Middle frontal gyrus (tissue), 1 donor: Measurements from ENCODE around the gene ZC3H7A.

ENCODE experiments used
- DNase-seq: peaks from one replicate; pipeline ENCODE4 v3.0.0-alpha.2; 2015; ENCODE audit warnings: low spot score; ENCODE audit errors: extremely low spot score

Gene ZC3H7A

GRCh38 chr16:11738742-11739544 is 58.1 kb downstream of the ZC3H7A start:
- DNase-seq: no peak

- no peak for DNase-seq
These were observed 59.3 kb downstream of the ZC3H7A start for GRCh38 chr16:11737713-11738112.

- no peak for DNase-seq
These were observed 60.2 kb downstream of the ZC3H7A start for GRCh38 chr16:11736903-11737302.

GRCh38 chr16:11735787-11736186 is 61.3 kb downstream of the ZC3H7A start:
- no peak for DNase-seq

GRCh38 chr16:11734653-11735043 is 62.4 kb downstream of the ZC3H7A start:
- DNase-seq: no peak

GRCh38 chr16:11734025-11734652 is 62.9 kb downstream of the ZC3H7A start:
- DNase-seq: no peak

GRCh38 chr16:11731222-11731621 is 65.8 kb downstream of the ZC3H7A start:
- DNase-seq: no peak

DNA sequence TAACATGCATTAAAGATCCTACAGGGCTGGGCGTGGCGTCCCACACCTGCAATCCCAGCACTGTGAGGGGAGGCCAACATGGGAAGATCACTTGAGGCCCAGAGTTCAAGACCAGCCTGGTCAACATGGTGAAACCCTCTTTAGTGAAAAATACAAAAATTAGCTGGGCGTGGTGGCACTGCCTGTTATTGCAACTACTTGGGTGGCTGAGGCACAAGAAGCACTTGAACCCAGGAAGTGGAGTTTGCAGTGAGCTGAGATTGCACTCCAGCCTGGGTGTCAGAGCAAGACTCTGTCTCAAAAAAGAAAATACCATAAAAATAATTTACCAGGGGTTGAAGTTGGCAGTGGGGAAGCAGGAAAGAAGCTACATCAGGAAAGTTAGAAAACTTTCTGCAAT is 67.3 kb downstream of the ZC3H7A start:
- DNase-seq: no peak

- no peak for DNase-seq
These were observed 69.1 kb downstream of the ZC3H7A start for GRCh38 chr16:11727796-11728543.

- DNase-seq: no peak
These were observed 71.0 kb downstream of the ZC3H7A start for GRCh38 chr16:11726008-11726407.

- no peak for DNase-seq
These were observed 71.6 kb downstream of the ZC3H7A start for GRCh38 chr16:11725457-11725856.

GRCh38 chr16:11722468-11722808 is 74.6 kb downstream of the ZC3H7A start:
- DNase-seq: no peak

- DNase-seq: no peak
These were observed 75.1 kb downstream of the ZC3H7A start for GRCh38 chr16:11721781-11722467.

DNA sequence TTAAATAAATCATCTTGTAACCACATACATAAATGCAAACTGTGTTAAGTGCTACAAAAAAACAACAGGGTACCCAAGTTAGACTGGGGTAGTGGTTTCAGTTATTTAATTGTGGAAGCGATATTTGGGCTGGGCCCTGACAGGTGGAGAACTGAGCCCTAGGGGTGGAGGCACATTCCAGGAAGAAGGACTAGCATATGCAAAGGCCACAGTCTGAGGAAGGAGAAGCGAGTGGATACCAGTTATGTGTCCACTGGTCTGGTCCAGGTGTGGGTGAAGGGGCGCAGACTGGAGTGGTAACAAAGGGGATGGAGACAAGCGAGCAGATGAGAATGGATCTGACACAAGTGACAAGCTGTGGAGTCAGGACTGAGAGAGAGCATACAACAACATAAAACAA is 77.3 kb downstream of the ZC3H7A start:
- no peak for DNase-seq

DNA sequence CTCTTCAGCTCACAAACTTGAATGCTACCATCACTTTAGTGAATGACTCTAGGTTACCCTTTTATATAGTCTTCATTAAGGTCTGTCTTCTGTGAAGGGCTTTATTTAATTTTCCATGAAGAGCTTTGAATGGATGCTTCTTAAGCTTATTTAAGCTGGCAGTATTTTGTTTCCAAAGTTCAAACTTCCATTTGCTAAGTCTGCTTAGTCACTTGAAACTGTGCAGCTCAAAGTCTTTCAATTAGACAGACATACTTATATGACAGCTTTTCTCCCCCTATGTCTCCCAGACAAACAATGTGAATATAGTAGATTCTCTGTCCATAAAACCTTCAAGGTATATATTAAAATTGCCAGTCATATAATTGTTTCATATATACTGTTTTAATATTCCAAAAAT is 77.9 kb downstream of the ZC3H7A start:
- no peak for DNase-seq

DNA sequence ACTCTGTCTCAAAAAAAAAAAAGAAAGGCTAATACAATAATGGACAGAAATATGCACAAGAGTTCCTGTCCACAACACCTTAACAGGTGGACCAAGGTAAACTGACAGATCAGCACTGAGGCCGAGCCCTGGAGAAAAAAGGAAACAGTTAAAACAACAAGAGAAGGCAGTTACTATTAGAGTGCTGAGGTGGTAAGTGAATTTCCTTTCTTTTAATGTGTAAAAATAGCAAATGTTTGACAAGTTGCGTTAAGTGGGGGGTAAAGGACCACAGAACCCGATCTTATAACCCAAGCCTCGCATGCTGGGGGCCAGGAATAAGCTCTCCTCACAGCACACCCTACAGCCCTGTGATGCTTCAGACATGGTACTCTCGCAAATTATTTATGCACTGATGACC is 79.2 kb downstream of the ZC3H7A start:
- no peak for DNase-seq

- no peak for DNase-seq
These were observed 80.7 kb downstream of the ZC3H7A start for GRCh38 chr16:11716336-11716735.

DNA sequence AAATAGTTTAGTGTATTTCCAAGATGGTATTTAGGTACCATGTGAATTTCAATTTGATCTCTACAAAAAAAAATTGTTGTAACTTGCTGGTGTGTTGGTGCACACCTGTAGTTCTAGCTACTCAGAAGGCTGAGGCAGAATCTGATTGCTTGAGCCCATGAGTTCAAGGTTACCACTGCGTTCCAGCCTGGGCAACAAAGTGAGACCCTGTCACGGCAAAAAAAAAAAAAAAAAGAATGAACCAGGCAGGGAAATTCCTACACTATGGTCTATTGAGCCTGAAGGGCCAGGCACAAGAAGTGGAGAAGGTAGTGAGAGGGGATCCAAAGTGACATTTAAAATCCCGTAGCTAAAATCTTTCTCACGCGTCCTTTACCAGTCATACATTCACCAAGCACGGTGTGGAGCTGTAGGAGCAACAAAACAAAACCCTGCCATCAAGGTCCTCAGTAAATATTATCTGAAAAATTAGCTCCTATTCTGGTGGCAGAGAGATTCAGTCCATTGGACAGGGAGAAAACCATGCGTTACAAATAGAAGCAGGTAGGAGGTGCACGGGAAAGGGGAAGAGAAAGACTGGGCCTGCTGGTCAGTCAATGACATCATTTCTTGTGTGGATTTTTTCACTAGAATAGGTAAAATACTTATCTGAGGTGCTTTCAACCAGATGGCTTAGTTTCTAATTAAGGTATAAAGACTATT is 81.7 kb downstream of the ZC3H7A start:
- DNase-seq: no peak

DNA sequence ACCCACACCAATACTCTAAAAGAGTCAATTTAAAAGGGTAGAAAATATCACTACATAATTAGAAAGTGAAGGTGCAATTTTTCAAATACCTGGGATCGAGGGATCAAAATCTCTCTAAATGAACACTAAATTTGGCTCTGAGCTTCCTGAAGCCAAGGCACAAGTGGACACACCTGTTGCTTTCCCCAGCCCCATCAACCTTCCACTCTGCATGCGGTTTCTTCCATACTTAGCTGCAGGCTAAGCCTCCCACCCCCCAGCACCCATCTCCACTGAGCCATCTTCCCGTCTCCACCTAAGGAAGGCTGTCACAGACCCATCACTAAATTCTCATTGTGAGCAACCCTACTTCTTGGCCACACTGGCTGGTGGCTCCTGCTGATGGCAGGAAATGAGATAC is 84.9 kb downstream of the ZC3H7A start:
- no peak for DNase-seq

- no peak for DNase-seq
These were observed 85.4 kb downstream of the ZC3H7A start for GRCh38 chr16:11711662-11712061.

DNA sequence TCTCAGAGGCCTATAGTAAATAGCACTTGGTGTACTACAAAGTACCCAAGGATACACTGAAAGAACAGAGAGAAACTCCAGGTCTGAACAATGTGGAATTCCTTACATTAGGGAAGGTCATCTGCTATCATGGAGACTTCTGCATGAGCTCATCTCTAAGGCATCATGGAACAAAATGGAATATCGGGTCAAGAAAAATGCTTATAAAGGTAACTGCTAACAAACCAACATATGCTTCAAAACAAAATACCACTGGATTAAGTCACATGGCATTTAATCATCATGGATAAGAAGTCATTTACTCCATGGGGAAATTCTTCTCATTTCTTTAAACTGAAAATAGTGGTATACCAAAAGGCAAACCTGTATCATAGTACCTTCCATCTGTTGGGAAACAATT is 88.6 kb downstream of the ZC3H7A start:
- DNase-seq: no peak
